Activated CD8-positive, alpha-beta T cell treated with anti-CD3 and anti-CD28 coated beads for 36 hours (primary cell): Measurements from ENCODE around the gene KLHL29. TPM values are rescaled to one million over a fixed set of nuclear protein-coding genes. Genes with fewer than 3 reads are reported as not detected.

Source experiments
- ATAC-seq: fragments of 200-7000 bp; cut with Tn5 transposase; one replicate; pipeline ENCODE4 v1.10.0; 2021; ENCODE audit warnings: mild to moderate bottlenecking, moderate library complexity
- CTCF ChIA-PET: fragments of 350-600 bp; sonication (Branson Sonifier 250); formaldehyde crosslinking; loops from one replicate; lab custom pipeline; 2021; ENCODE audit warnings: antibody characterized with exemption; lab: Charles Lee
- POLR2A ChIA-PET: fragments of 350-600 bp; sonication (Branson Sonifier 250); formaldehyde crosslinking; loops from one replicate; lab custom pipeline; 2021; ENCODE audit warnings: antibody characterized with exemption; lab: Charles Lee
- DNase-seq: peaks from one replicate; pipeline ENCODE4 v3.0.0-alpha.2; 2020
- H3K27ac Mint-ChIP-seq: one replicate; pipeline ENCODE4 v1.8.0; 2021; ENCODE audit warnings: mild to moderate bottlenecking, mixed read lengths
- H3K27me3 Mint-ChIP-seq: one replicate; pipeline ENCODE4 v1.8.0; 2021; ENCODE audit warnings: mixed read lengths
- H3K36me3 Mint-ChIP-seq: one replicate; pipeline ENCODE4 v1.8.0; 2021; ENCODE audit warnings: low read depth, mixed read lengths
- H3K4me1 Mint-ChIP-seq: one replicate; pipeline ENCODE4 v1.8.0; 2021; ENCODE audit warnings: low read depth, mixed read lengths
- H3K4me3 Mint-ChIP-seq: one replicate; pipeline ENCODE4 v1.8.0; 2021; ENCODE audit warnings: mild to moderate bottlenecking, moderate library complexity, mixed read lengths
- H3K9me3 Mint-ChIP-seq: one replicate; pipeline ENCODE4 v1.8.0; 2021; ENCODE audit warnings: mixed read lengths
- CTCF ChIP-seq: fragments of 200-600 bp; IDR thresholded peaks from one replicate; pipeline ENCODE4 v1.8.0; 2022; ENCODE audit warnings: antibody characterized with exemption, mild to moderate bottlenecking
- intact Hi-C: fragments of 100-400 bp; cut with micrococcal nuclease; formaldehyde crosslinking; loops from one replicate; pipeline ENCODE4 v1.10.0; 2022
- total RNA-seq, 2 experiments: library from RNA; stranded (reverse); gene quantifications; one replicate each; pipeline ENCODE4 v1.2.3, GENCODE V29; 2021

Gene KLHL29
- total RNA-seq, 2 experiments from 2014 or later, result 1.0 to 1.2 TPM

GRCh38 chr2:23363831-23364230 is 21.1 kb upstream of the KLHL29 start:
- CTCF ChIA-PET, result interaction anchor here (1.5 to 2.7 kb wide), 2 partner anchors 13 to 260 kb away, joined by 3 to 18 read pairs; no protein-coding TSS in a partner anchor
- Mint-ChIP-seq H3K36me3 (no peaks in the 10 kb centered on the region), H3K27me3 (peaks cover 29% of the 10 kb centered on the region), H3K27ac (no peak overlapping the region), H3K4me3 (no peak overlapping the region), H3K9me3 (no peaks in the 10 kb centered on the region), H3K4me1 (no peaks in the 10 kb centered on the region)
- POLR2A ChIA-PET, result interaction anchor here (0.6 kb wide), 1 partner anchor 16 kb away, joined by 3 read pairs; no protein-coding TSS in a partner anchor
- TF ChIP-seq CTCF, result no peak
- ATAC-seq, result no peak
- intact Hi-C loops, result no loop called here
- DNase-seq, result no peak

- ChIA-PET CTCF (no interaction called here), POLR2A (no interaction called here)
- DNase-seq (no peak), ATAC-seq (no peak)
- Mint-ChIP-seq H3K27me3 (peaks cover 23% of the 10 kb centered on the region), H3K4me3 (no peak overlapping the region), H3K4me1 (no peaks in the 10 kb centered on the region), H3K9me3 (no peaks in the 10 kb centered on the region), H3K27ac (no peak overlapping the region), H3K36me3 (no peaks in the 10 kb centered on the region)
- intact Hi-C loops, result no loop called here
- no peak for TF ChIP-seq CTCF
Observed at GRCh38 chr2:23366720-23367119, 18.3 kb upstream of the KLHL29 start.

GRCh38 chr2:23367760-23368159 is 17.2 kb upstream of the KLHL29 start:
- H3K36me3 Mint-ChIP-seq, result no peaks in the 10 kb centered on the region
- ATAC-seq, result no peak
- ChIA-PET CTCF (no interaction called here), POLR2A (no interaction called here)
- no peaks in the 10 kb centered on the region for H3K4me1 Mint-ChIP-seq
- H3K9me3 Mint-ChIP-seq, result no peaks in the 10 kb centered on the region
- H3K27me3 Mint-ChIP-seq, result peaks cover 16% of the 10 kb centered on the region
- no peak overlapping the region for H3K4me3 Mint-ChIP-seq
- no peak for DNase-seq
- TF ChIP-seq CTCF, result no peak
- no peak overlapping the region for H3K27ac Mint-ChIP-seq
- intact Hi-C loops, result no loop called here

GRCh38 chr2:23373666-23374065 is 11.3 kb upstream of the KLHL29 start:
- ChIA-PET POLR2A (no interaction called here), CTCF (interaction anchor here (1.2 to 1.7 kb wide), 2 partner anchors 9 to 23 kb away, joined by 3 to 6 read pairs; no protein-coding TSS in a partner anchor)
- Mint-ChIP-seq H3K27ac (no peak overlapping the region), H3K9me3 (no peaks in the 10 kb centered on the region), H3K27me3 (peaks cover 13% of the 10 kb centered on the region), H3K36me3 (no peaks in the 10 kb centered on the region), H3K4me3 (no peak overlapping the region), H3K4me1 (no peaks in the 10 kb centered on the region)
- ATAC-seq (no peak), DNase-seq (no peak)
- intact Hi-C loops, result no loop called here
- TF ChIP-seq CTCF, result no peak

GRCh38 chr2:23375448-23375847 is 9.5 kb upstream of the KLHL29 start:
- intact Hi-C loops, result no loop called here
- no peak for DNase-seq
- TF ChIP-seq CTCF, result no peak
- H3K27me3 Mint-ChIP-seq, result peaks cover 16% of the 10 kb centered on the region
- peaks cover 4% of the 10 kb centered on the region for H3K4me1 Mint-ChIP-seq
- ChIA-PET POLR2A (no interaction called here), CTCF (interaction anchor here (1.7 kb wide), 1 partner anchor 10 kb away, joined by 6 read pairs; no protein-coding TSS in a partner anchor)
- H3K36me3 Mint-ChIP-seq, result no peaks in the 10 kb centered on the region
- no peak overlapping the region for H3K4me3 Mint-ChIP-seq
- H3K27ac Mint-ChIP-seq, result no peak overlapping the region
- no peaks in the 10 kb centered on the region for H3K9me3 Mint-ChIP-seq
- peak; percentile 74 for ATAC-seq
